B cell (primary cell): Measurements from ENCODE around the gene SIX1. TPM values are rescaled to one million over a fixed set of nuclear protein-coding genes. Genes with fewer than 3 reads are reported as not detected.

Experiments
- ATAC-seq: fragments of 200-7000 bp; cut with Tn5 transposase; one replicate; pipeline ENCODE4 v1.10.0; 2021; ENCODE audit warnings: low read depth, mild to moderate bottlenecking, moderate number of reproducible peaks, moderate library complexity
- CTCF ChIA-PET: fragments of 350-600 bp; sonication (Branson Sonifier 250); formaldehyde crosslinking; loops from one replicate; lab custom pipeline; 2021; ENCODE audit warnings: antibody characterized with exemption, inconsistent platforms; lab: Charles Lee
- POLR2A ChIA-PET: fragments of 350-600 bp; sonication (Branson Sonifier 250); formaldehyde crosslinking; loops from one replicate; lab custom pipeline; 2021; ENCODE audit warnings: antibody characterized with exemption; lab: Charles Lee
- DNase-seq: peaks from one replicate; pipeline ENCODE4 v3.0.0; 2013
- H2AFZ ChIP-seq: 2 replicates; pipeline ENCODE4 v1.6.1; 2012; ENCODE audit warnings: mild to moderate bottlenecking, low read depth, low read length; ENCODE audit not compliant: insufficient read depth, poor library complexity, severe bottlenecking
- H3K27ac ChIP-seq, 2 donors: 1 replicate in 1 of 2; 2 replicates in 1 of 2; pipeline ENCODE4 v1.5.1; 2012 to 2013; ENCODE audit warnings: low read length in 2 of 2, mild to moderate bottlenecking in 2 of 2, moderate library complexity in 1 of 2
- H3K27me3 ChIP-seq, 4 experiments: fragments of 200-600 bp in 1 of 4; sonication (generic) in 1 of 4; replicated peaks in 1 of 4; 1 replicate in 2 of 4; 2 replicates in 2 of 4; pipeline versions ENCODE4 v1.6.1 to v1.7.0; 2013 to 2016; ENCODE audit warnings: low read length in 3 of 4, mild to moderate bottlenecking in 2 of 4, mixed read lengths in 1 of 4, moderate library complexity in 1 of 4; ENCODE audit not compliant: insufficient read depth in 4 of 4, control insufficient read depth in 3 of 4; ENCODE audit errors: control extremely low read depth in 1 of 4
- H3K36me3 ChIP-seq, 2 experiments: replicated peaks in 1 of 2; 1 replicate in 1 of 2; 2 replicates in 1 of 2; pipeline versions ENCODE4 v1.6.1 to v1.7.1; 2013; ENCODE audit warnings: low read length in 1 of 2; ENCODE audit not compliant: insufficient read depth in 2 of 2, control insufficient read depth in 1 of 2; ENCODE audit errors: control extremely low read depth in 1 of 2, extremely low read depth in 1 of 2
- H3K4me1 ChIP-seq, 2 donors: fragments of 200-600 bp in 1 of 2; sonication (generic) in 1 of 2; 1 replicate in 1 of 2; 2 replicates in 1 of 2; pipeline versions ENCODE4 v1.5.1 to v1.6.1; 2013 to 2017; ENCODE audit warnings: low read length in 2 of 2; ENCODE audit not compliant: control insufficient read depth in 2 of 2, insufficient read depth in 2 of 2
- H3K4me2 ChIP-seq: replicated peaks from 2 replicates; pipeline ENCODE3; 2012; ENCODE audit warnings: mild to moderate bottlenecking, low read depth, low read length; ENCODE audit not compliant: poor library complexity, severe bottlenecking
- H3K4me3 ChIP-seq, 5 experiments: fragments of 200-600 bp in 1 of 5; sonication (generic) in 1 of 5; 1 replicate in 3 of 5; 2 replicates in 2 of 5; pipeline versions ENCODE4 v1.5.1 to v1.7.0; 2011 to 2016; ENCODE audit warnings: low read length in 4 of 5, mild to moderate bottlenecking in 4 of 5, low read depth in 2 of 5, control low read depth in 1 of 5, moderate library complexity in 1 of 5; ENCODE audit not compliant: insufficient read depth in 1 of 5; ENCODE audit errors: control extremely low read depth in 1 of 5, extremely low read depth in 1 of 5
- H3K79me2 ChIP-seq: fragments of 200-600 bp; sonication (generic); one replicate; pipeline ENCODE4 v1.6.0; 2016; ENCODE audit warnings: low read length; ENCODE audit not compliant: control insufficient read depth, insufficient read depth
- H3K9ac ChIP-seq: fragments of 200-600 bp; sonication (generic); 2 replicates; pipeline ENCODE4 v1.6.1; 2017; ENCODE audit warnings: mild to moderate bottlenecking, low read length, moderate library complexity
- H3K9me3 ChIP-seq, 3 donors: one replicate each; pipeline versions ENCODE4 v1.6.1 to v1.7.1; 2013; ENCODE audit warnings: low read length in 2 of 3; ENCODE audit not compliant: control insufficient read depth in 2 of 3, insufficient read depth in 1 of 3; ENCODE audit errors: control extremely low read depth in 1 of 3
- H4K20me1 ChIP-seq: 2 replicates; pipeline ENCODE4 v1.6.0; 2012; ENCODE audit warnings: mild to moderate bottlenecking, low read length; ENCODE audit not compliant: insufficient read depth, control insufficient read depth, poor library complexity, severe bottlenecking
- H3K27ac Mint-ChIP-seq: one replicate; pipeline ENCODE4 v1.8.0; 2021; ENCODE audit warnings: mixed read lengths
- H3K27me3 Mint-ChIP-seq: one replicate; pipeline ENCODE4 v1.8.0; 2021; ENCODE audit warnings: mixed read lengths
- H3K4me1 Mint-ChIP-seq: one replicate; pipeline ENCODE4 v1.8.0; 2021; ENCODE audit warnings: mixed read lengths
- H3K4me3 Mint-ChIP-seq: one replicate; pipeline ENCODE4 v1.8.0; 2021; ENCODE audit warnings: mixed read lengths
- H3K9me3 Mint-ChIP-seq: one replicate; pipeline ENCODE4 v1.8.0; 2022; ENCODE audit warnings: mixed read lengths; ENCODE audit not compliant: insufficient read depth
- EZH2 ChIP-seq: IDR thresholded peaks from 2 replicates; pipeline ENCODE4 v1.6.1; 2012; ENCODE audit warnings: borderline replicate concordance, low read depth, mild to moderate bottlenecking, moderate library complexity, low read length; ENCODE audit not compliant: insufficient read depth, poor library complexity, severe bottlenecking
- WGBS: methylation state at CpG from one replicate; pipeline ENCODE4 v1.1.5; 2013; ENCODE audit warnings: missing lambda C conversion rate; ENCODE audit not compliant: insufficient coverage; 5-methylcytosine and 5-hydroxymethylcytosine counted together
- intact Hi-C: fragments of 100-400 bp; cut with micrococcal nuclease; formaldehyde crosslinking; loops from one replicate; pipeline ENCODE4 v1.10.0; 2022
- polyA plus RNA-seq: library from polyadenylated mRNA; depleted of rRNA; stranded (reverse); fragments of >200 nt; gene quantifications from 2 replicates; pipeline ENCODE4 v1.2.3, GENCODE V29; 2012
- total RNA-seq, 2 donors: library from RNA; stranded (reverse); fragments of 120-200 nt in 1 of 2; gene quantifications; 1 replicate in 1 of 2; 2 replicates in 1 of 2; pipeline versions ENCODE4 v1.2.3 to v1.2.4, GENCODE V29; 2013 to 2022
- TF ChIP-seq, protein P1 (sequence below): fragments of 200-600 bp; IDR thresholded peaks from one replicate; pipeline ENCODE4 v1.8.0; 2022; ENCODE audit warnings: antibody characterized with exemption, mild to moderate bottlenecking

The SIX1 gene
- total and polyA plus RNA-seq, 2 donors (not counting 1 experiment from before 2014, with no cell fraction given): 0.12 to 0.16 TPM

DNA sequence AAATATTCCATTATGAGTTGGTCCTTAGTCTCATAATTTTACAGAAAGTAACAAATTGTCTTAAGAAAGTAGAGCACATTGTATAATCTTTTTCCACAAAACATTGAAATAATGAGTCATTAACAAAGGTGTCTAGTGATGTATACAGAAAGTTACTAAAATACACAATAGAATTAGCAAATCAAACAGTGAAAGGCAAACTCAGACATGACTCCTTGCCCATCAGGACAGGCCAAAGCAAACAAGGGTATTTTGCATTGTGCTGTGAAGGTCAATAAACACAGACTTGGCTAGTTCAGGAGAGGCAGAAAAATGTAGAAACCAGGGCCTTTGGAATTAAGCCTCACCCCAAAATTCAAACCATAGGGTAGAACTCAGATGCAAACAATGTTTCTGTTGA, 37.6 kb upstream of the SIX1 start:
- H3K4me2 ChIP-seq: no peak overlapping the region
- ChIA-PET CTCF (no interaction called here), POLR2A (no interaction called here)
- H4K20me1 ChIP-seq: no peaks in the 10 kb centered on the region
- H3K9me3 ChIP-seq: no peaks in the 10 kb centered on the region
- H3K79me2 ChIP-seq: no peaks in the 10 kb centered on the region
- H3K27ac ChIP-seq: no peak overlapping the region
- H3K9me3 Mint-ChIP-seq: no peaks in the 10 kb centered on the region
- no peak overlapping the region for H3K27ac Mint-ChIP-seq
- H3K36me3 ChIP-seq: no peaks in the 10 kb centered on the region
- H3K27me3 Mint-ChIP-seq: peaks cover 21% of the 10 kb centered on the region
- TF ChIP-seq, protein P1, sequence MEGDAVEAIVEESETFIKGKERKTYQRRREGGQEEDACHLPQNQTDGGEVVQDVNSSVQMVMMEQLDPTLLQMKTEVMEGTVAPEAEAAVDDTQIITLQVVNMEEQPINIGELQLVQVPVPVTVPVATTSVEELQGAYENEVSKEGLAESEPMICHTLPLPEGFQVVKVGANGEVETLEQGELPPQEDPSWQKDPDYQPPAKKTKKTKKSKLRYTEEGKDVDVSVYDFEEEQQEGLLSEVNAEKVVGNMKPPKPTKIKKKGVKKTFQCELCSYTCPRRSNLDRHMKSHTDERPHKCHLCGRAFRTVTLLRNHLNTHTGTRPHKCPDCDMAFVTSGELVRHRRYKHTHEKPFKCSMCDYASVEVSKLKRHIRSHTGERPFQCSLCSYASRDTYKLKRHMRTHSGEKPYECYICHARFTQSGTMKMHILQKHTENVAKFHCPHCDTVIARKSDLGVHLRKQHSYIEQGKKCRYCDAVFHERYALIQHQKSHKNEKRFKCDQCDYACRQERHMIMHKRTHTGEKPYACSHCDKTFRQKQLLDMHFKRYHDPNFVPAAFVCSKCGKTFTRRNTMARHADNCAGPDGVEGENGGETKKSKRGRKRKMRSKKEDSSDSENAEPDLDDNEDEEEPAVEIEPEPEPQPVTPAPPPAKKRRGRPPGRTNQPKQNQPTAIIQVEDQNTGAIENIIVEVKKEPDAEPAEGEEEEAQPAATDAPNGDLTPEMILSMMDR: no peak
- no peak for TF ChIP-seq EZH2
- no peak for ATAC-seq
- no peaks in the 10 kb centered on the region for H3K4me1 ChIP-seq
- H3K4me3 ChIP-seq: no peak overlapping the region
- no peak overlapping the region for H3K9ac ChIP-seq
- H3K4me3 Mint-ChIP-seq: no peak overlapping the region
- intact Hi-C loops: no loop called here
- H2AFZ ChIP-seq: no peak overlapping the region
- no peaks in the 10 kb centered on the region for H3K4me1 Mint-ChIP-seq
- DNase-seq: no peak
- H3K27me3 ChIP-seq: peaks cover 0 to 3% (median 0%) of the 10 kb centered on the region in 4 experiments

DNA sequence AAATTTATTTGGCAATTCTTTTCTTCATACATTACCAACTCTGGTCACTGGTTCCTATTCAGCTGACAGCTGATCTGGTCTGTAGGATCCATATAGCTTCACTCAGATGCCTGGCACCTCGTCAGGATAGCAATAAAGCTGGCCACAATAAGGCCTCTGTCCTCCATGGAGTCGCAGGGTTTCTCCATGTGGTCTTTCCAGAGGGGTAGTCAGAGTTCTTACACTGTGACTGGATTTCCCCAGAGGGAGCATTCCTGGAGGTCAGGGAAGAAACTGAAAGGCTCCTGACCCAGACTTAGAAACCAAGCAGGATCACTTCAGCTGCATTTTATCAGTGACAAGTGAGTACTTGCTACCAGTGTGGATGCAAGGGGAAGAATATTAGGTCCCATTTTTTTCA, 34.9 kb upstream of the SIX1 start:
- Histone ChIP-seq H3K4me3 (no peak overlapping the region), H2AFZ (no peak overlapping the region), H3K27me3 (peaks cover 0 to 3% (median 1%) of the 10 kb centered on the region in 4 experiments), H3K4me1 (no peaks in the 10 kb centered on the region), H3K27ac (no peak overlapping the region), H3K9me3 (no peaks in the 10 kb centered on the region), H3K4me2 (no peak overlapping the region), H3K79me2 (no peaks in the 10 kb centered on the region), H3K36me3 (no peaks in the 10 kb centered on the region), H3K9ac (no peak overlapping the region), H4K20me1 (no peaks in the 10 kb centered on the region)
- ATAC-seq (no peak), DNase-seq (no peak)
- Mint-ChIP-seq H3K27me3 (peaks cover 31% of the 10 kb centered on the region), H3K27ac (no peak overlapping the region), H3K4me1 (no peaks in the 10 kb centered on the region), H3K4me3 (no peak overlapping the region), H3K9me3 (no peaks in the 10 kb centered on the region)
- 89% methylated on average over 2 of the region's 2 CpGs for WGBS
- TF ChIP-seq, protein P1: no peak
- TF ChIP-seq EZH2: no peak
- CTCF ChIA-PET: no interaction called here
- intact Hi-C loops: no loop called here
- POLR2A ChIA-PET: no interaction called here
